HCT116 (cell line): ENCODE measurements around the gene MAT2B. TPM values are rescaled to one million over a fixed set of nuclear protein-coding genes. Genes with fewer than 3 reads are reported as not detected.

Source experiments
- ATAC-seq: fragments of 200-7000 bp; cut with Tn5 transposase; 2 replicates; pipeline ENCODE4 v1.9.1; 2020; ENCODE audit warnings: mild to moderate bottlenecking, moderate library complexity
- BruUV-seq: library from RNA; stranded (reverse); fragments of 400-500 nt; replicated peaks from 2 replicates; lab custom pipeline; 2021; lab: Mats Ljungman, UMichigan
- CTCF ChIA-PET: fragments of 300-600 bp; sonication (Branson Sonifier 250); formaldehyde crosslinking; loops from one replicate; lab custom pipeline; 2021; ENCODE audit warnings: antibody characterized with exemption; lab: Charles Lee
- POLR2A ChIA-PET: fragments of 300-600, 350-600 bp; sonication (Branson Sonifier 250); formaldehyde crosslinking; loops from one replicate; lab custom pipeline; 2021; ENCODE audit warnings: antibody characterized with exemption; lab: Charles Lee
- RAD21 ChIA-PET, 2 experiments: fragments of 300-600 bp; sonication (Branson Sonifier 250); formaldehyde crosslinking; loops; one replicate each; lab custom pipeline; 2023; ENCODE audit warnings: low total read pairs in 2 of 2; ENCODE audit not compliant: uncharacterized antibody in 2 of 2, unreplicated experiment in 2 of 2, low non-redundant PET in 1 of 2; lab: Charles Lee
- DNase-seq: peaks from one replicate; pipeline ENCODE4 v3.0.0-alpha.2; 2010; ENCODE audit warnings: low read depth, low spot score
- H2AFZ ChIP-seq: fragments of 200-600 bp; shearing (Covaris generic), sonication (generic); 2 replicates; pipeline ENCODE4 v1.6.1; 2017; ENCODE audit warnings: low read depth, mixed run types, mixed read lengths, antibody characterized with exemption, low read length; ENCODE audit not compliant: poor library complexity, severe bottlenecking
- H3K27ac ChIP-seq: 2 replicates; pipeline ENCODE4 v1.5.1; 2012; ENCODE audit warnings: low read depth, low read length
- H3K27me3 ChIP-seq: fragments of 200-600 bp; sonication (generic); 2 replicates; pipeline ENCODE4 v1.6.1; 2016; ENCODE audit warnings: mixed run types, low read length, mixed read lengths; ENCODE audit not compliant: insufficient read depth
- H3K36me3 ChIP-seq, 2 experiments: fragments of 200-500 bp in 1 of 2; fragments of 200-600 bp in 1 of 2; sonication (Bioruptor generic) in 1 of 2; sonication (generic) in 1 of 2; 2 replicates each; pipeline versions ENCODE4 v1.5.1 to v1.6.1; 2014 to 2016; ENCODE audit warnings: low read length in 2 of 2, inconsistent platforms in 1 of 2, mixed read lengths in 1 of 2, mixed run types in 1 of 2; ENCODE audit not compliant: insufficient read depth in 2 of 2, control insufficient read depth in 1 of 2
- H3K4me1 ChIP-seq, 2 experiments: fragments of 200-600 bp in 1 of 2; sonication (generic) in 1 of 2; 2 replicates each; pipeline versions ENCODE4 v1.5.1 to v1.6.1; 2012 to 2017; ENCODE audit warnings: low read length in 2 of 2, inconsistent platforms in 1 of 2, mild to moderate bottlenecking in 1 of 2, mixed read lengths in 1 of 2, mixed run types in 1 of 2, moderate library complexity in 1 of 2; ENCODE audit not compliant: insufficient read depth in 2 of 2, control insufficient read depth in 1 of 2
- H3K4me2 ChIP-seq: fragments of 200-600 bp; sonication (generic); 2 replicates; pipeline ENCODE4 v1.6.1; 2017; ENCODE audit warnings: mixed run types, low read length, mixed read lengths
- H3K4me3 ChIP-seq, 2 experiments: fragments of 200-600 bp in 1 of 2; sonication (generic) in 1 of 2; replicated peaks in 1 of 2; 2 replicates each; pipeline ENCODE4 v1.5.1; 2011 to 2016; ENCODE audit warnings: low read length in 2 of 2, control low read depth in 1 of 2, low read depth in 1 of 2, mild to moderate bottlenecking in 1 of 2, mixed read lengths in 1 of 2, mixed run types in 1 of 2
- H3K79me2 ChIP-seq: fragments of 200-600 bp; sonication (generic); 2 replicates; pipeline ENCODE4 v1.6.1; 2017; ENCODE audit warnings: mild to moderate bottlenecking, mixed run types, low read length, moderate library complexity, mixed read lengths; ENCODE audit not compliant: insufficient read depth
- H3K9ac ChIP-seq: fragments of 200-600 bp; sonication (generic); 2 replicates; pipeline ENCODE4 v1.6.1; 2016; ENCODE audit warnings: low read length, mixed read lengths
- H3K9me2 ChIP-seq: fragments of 200-600 bp; sonication (generic), shearing (Covaris generic); 2 replicates; pipeline ENCODE4 v1.6.1; 2017; ENCODE audit warnings: mixed run types, mild to moderate bottlenecking, moderate library complexity; ENCODE audit not compliant: insufficient read depth
- H3K9me3 ChIP-seq, 2 experiments: fragments of 200-500 bp in 1 of 2; fragments of 200-600 bp in 1 of 2; sonication (Bioruptor generic) in 1 of 2; sonication (generic) in 1 of 2; 2 replicates each; pipeline ENCODE4 v1.6.1; 2014 to 2017; ENCODE audit warnings: low read length in 2 of 2, mixed read lengths in 2 of 2, inconsistent platforms in 1 of 2, low read depth in 1 of 2, mild to moderate bottlenecking in 1 of 2, mixed run types in 1 of 2, moderate library complexity in 1 of 2; ENCODE audit not compliant: control insufficient read depth in 1 of 2, insufficient read depth in 1 of 2
- H4K20me1 ChIP-seq: fragments of 200-600 bp; sonication (generic), shearing (Covaris generic); 2 replicates; pipeline ENCODE4 v1.6.1; 2017; ENCODE audit warnings: mixed run types, mild to moderate bottlenecking, moderate library complexity; ENCODE audit not compliant: insufficient read depth
- CBX3 ChIP-seq: IDR thresholded peaks from 2 replicates; pipeline ENCODE4 v1.6.1; 2012; ENCODE audit warnings: low read depth
- EZH2phosphoT487 ChIP-seq: fragments of 200-600 bp; IDR thresholded peaks from 2 replicates; pipeline ENCODE4 v1.6.1; 2018; ENCODE audit warnings: antibody characterized with exemption, borderline replicate concordance
- JUND ChIP-seq: IDR thresholded peaks from 2 replicates; pipeline ENCODE4 v1.6.1; 2012
- SRF ChIP-seq: IDR thresholded peaks from 2 replicates; pipeline ENCODE4 v1.6.1; 2012; ENCODE audit warnings: low read depth
- ZNF274 ChIP-seq: fragments of 200-500 bp; sonication (Bioruptor generic); IDR thresholded peaks from 2 replicates; pipeline ENCODE4 v1.6.1; 2014; ENCODE audit warnings: mild to moderate bottlenecking, low read depth, low read length, inconsistent platforms
- intact Hi-C: fragments of 100-400 bp; cut with micrococcal nuclease; formaldehyde crosslinking; loops from 2 replicates; pipeline ENCODE4 v1.10.0; 2022
- total RNA-seq: library from RNA; stranded (reverse); gene quantifications from one replicate; pipeline ENCODE4 v1.2.1, GENCODE V29; 2021; ENCODE audit not compliant: unreplicated experiment
- TF ChIP-seq, protein P1 (sequence below), 3 experiments: fragments of 200-600 bp in 1 of 3; sonication (generic) in 1 of 3; IDR thresholded peaks in 2 of 3; conservative IDR thresholded peaks in 1 of 3; 2 replicates each; pipeline ENCODE4 v1.5.1; 2012 to 2017; ENCODE audit warnings: low read depth in 2 of 3, low read length in 2 of 3, antibody characterized with exemption in 1 of 3, borderline replicate concordance in 1 of 3, control low read depth in 1 of 3, mild to moderate bottlenecking in 1 of 3, mixed read lengths in 1 of 3, mixed run types in 1 of 3, moderate library complexity in 1 of 3; ENCODE audit not compliant: insufficient read depth in 1 of 3
- TF ChIP-seq, protein P2 (sequence below): IDR thresholded peaks from 2 replicates; pipeline ENCODE4 v1.6.1; 2012; ENCODE audit warnings: low read depth
- TF ChIP-seq, protein P3 (sequence below): IDR thresholded peaks from 2 replicates; pipeline ENCODE4 v1.6.1; 2012

Gene MAT2B
- total RNA-seq, 1 experiment from 2014 or later: 45.9 TPM

DNA sequence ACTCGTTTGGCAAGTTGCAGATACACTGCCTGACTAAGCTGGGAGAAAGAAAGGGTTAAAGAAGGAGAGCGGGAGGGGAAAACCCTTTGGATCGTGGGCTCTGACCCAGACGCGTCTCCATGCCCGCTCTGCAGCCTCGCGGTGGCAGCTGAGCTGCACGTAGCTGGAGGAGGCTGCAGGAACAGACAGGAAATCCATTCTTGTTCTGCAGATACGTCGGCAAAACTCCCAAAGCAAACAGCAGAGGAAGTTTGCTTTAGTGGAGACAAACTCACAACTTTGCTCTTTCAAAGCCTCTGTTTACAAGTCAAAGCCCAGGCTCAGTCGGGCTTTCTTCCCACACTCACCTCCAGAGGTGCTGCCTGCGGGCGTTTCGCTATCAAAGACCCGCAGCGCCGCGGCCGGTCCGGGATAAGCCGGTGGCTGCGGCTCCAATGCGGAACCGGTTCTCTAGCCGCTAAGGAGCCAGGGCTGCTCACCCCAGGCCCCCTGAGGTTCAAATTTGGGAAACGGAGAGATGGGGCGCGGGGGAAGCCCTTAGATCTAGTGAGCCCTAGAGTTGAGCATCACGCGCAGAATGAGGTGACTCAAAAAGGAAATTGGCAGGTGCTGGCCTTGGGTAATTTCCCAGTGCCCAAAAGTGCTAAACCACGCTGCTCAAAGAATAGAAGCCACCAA, 60.7 kb downstream of the MAT2B start (continued):
- TF ChIP-seq, protein P1, sequence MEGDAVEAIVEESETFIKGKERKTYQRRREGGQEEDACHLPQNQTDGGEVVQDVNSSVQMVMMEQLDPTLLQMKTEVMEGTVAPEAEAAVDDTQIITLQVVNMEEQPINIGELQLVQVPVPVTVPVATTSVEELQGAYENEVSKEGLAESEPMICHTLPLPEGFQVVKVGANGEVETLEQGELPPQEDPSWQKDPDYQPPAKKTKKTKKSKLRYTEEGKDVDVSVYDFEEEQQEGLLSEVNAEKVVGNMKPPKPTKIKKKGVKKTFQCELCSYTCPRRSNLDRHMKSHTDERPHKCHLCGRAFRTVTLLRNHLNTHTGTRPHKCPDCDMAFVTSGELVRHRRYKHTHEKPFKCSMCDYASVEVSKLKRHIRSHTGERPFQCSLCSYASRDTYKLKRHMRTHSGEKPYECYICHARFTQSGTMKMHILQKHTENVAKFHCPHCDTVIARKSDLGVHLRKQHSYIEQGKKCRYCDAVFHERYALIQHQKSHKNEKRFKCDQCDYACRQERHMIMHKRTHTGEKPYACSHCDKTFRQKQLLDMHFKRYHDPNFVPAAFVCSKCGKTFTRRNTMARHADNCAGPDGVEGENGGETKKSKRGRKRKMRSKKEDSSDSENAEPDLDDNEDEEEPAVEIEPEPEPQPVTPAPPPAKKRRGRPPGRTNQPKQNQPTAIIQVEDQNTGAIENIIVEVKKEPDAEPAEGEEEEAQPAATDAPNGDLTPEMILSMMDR (IDR thresholded peaks at IDR 0.05 in 2 of 3, conservative IDR thresholded peaks at IDR 0.05 in 1 of 3; ENCODE audit: borderline replicate concordance in 1 of 3, insufficient read depth in 1 of 3, low read depth in 2 of 3, low read length in 2 of 3): no peak
- TF ChIP-seq ZNF274: no peak
- TF ChIP-seq, protein P2, sequence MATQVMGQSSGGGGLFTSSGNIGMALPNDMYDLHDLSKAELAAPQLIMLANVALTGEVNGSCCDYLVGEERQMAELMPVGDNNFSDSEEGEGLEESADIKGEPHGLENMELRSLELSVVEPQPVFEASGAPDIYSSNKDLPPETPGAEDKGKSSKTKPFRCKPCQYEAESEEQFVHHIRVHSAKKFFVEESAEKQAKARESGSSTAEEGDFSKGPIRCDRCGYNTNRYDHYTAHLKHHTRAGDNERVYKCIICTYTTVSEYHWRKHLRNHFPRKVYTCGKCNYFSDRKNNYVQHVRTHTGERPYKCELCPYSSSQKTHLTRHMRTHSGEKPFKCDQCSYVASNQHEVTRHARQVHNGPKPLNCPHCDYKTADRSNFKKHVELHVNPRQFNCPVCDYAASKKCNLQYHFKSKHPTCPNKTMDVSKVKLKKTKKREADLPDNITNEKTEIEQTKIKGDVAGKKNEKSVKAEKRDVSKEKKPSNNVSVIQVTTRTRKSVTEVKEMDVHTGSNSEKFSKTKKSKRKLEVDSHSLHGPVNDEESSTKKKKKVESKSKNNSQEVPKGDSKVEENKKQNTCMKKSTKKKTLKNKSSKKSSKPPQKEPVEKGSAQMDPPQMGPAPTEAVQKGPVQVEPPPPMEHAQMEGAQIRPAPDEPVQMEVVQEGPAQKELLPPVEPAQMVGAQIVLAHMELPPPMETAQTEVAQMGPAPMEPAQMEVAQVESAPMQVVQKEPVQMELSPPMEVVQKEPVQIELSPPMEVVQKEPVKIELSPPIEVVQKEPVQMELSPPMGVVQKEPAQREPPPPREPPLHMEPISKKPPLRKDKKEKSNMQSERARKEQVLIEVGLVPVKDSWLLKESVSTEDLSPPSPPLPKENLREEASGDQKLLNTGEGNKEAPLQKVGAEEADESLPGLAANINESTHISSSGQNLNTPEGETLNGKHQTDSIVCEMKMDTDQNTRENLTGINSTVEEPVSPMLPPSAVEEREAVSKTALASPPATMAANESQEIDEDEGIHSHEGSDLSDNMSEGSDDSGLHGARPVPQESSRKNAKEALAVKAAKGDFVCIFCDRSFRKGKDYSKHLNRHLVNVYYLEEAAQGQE: no peak

DNA sequence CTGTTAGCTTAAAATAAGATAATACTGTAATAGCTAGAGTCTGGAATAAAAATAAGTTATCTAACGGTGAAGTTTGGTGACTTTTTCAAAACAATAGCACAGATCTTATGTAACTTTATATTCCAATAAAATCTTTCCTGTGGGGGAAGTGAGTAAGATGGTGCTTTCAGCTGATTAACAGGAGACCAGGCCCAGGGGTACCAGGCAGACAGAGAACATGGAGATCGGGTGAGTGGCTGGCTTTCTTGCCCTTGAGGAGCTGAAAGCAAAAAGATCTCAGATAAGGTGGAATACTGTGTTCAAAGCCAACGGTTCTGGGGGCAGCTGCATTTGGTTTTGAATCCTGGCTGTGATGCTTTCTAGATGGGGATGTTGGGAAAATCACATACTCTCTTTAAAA, 61.3 kb downstream of the MAT2B start:
- H3K4me1 ChIP-seq: peaks cover 0 to under 1% of the 10 kb centered on the region in 2 experiments; a peak in 1 of 4 replicates
- no peaks in the 10 kb centered on the region for H3K36me3 ChIP-seq
- H3K4me2 ChIP-seq: no peak overlapping the region
- H3K27ac ChIP-seq: no peak overlapping the region
- no peak overlapping the region for H3K9ac ChIP-seq
- ChIA-PET POLR2A (no interaction called here), RAD21 (no interaction called here), CTCF (no interaction called here)
- ATAC-seq (no peak), DNase-seq (no peak)
- H3K4me3 ChIP-seq: no peak overlapping the region
- no peaks in the 10 kb centered on the region for H3K9me2 ChIP-seq
- H3K9me3 ChIP-seq: no peaks in the 10 kb centered on the region
- H3K27me3 ChIP-seq: peaks cover 42% of the 10 kb centered on the region
- no peaks in the 10 kb centered on the region for H4K20me1 ChIP-seq
- H3K79me2 ChIP-seq: no peaks in the 10 kb centered on the region
- intact Hi-C loops: loop anchor here (10.0 kb wide), 1 partner anchor 128 kb away; no protein-coding TSS in a partner anchor
- H2AFZ ChIP-seq: no peak overlapping the region
- TF ChIP-seq, protein P3, sequence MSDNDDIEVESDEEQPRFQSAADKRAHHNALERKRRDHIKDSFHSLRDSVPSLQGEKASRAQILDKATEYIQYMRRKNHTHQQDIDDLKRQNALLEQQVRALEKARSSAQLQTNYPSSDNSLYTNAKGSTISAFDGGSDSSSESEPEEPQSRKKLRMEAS: no peak
- TF ChIP-seq, protein P2: no peak
- no peak for TF ChIP-seq CBX3
- TF ChIP-seq, protein P1 (IDR thresholded peaks at IDR 0.05 in 2 of 3, conservative IDR thresholded peaks at IDR 0.05 in 1 of 3; ENCODE audit: borderline replicate concordance in 1 of 3, insufficient read depth in 1 of 3, low read depth in 2 of 3, low read length in 2 of 3): no peak
- TF ChIP-seq EZH2phosphoT487: no peak
- TF ChIP-seq JUND: no peak
- no peak for TF ChIP-seq SRF
- BruUV-seq: no TSS peak
